Esophagus muscularis mucosa (tissue), 4 donors: ENCODE data around the gene DAB2. TPM values are rescaled to one million over a fixed set of nuclear protein-coding genes. Genes with fewer than 3 reads are reported as not detected.
A peak's percentile ranks its signal among the peaks of the same experiment; 100 is the strongest.

Experiments used
- DNase-seq: peaks from one replicate; pipeline ENCODE4 v3.0.0-alpha.2; 2017; ENCODE audit errors: extremely low spot score
- H3K27ac ChIP-seq, 4 donors: fragments of 200-600 bp; sonication (generic); replicated peaks in 1 of 4; 1 replicate in 3 of 4; 2 replicates in 1 of 4; pipeline ENCODE4 v1.5.1; 2016 to 2019; ENCODE audit warnings: mild to moderate bottlenecking in 1 of 4
- H3K27me3 ChIP-seq, 4 donors: fragments of 200-600 bp; sonication (generic); one replicate each; pipeline versions ENCODE4 v1.5.1 to v1.6.0; 2016 to 2019
- H3K36me3 ChIP-seq, 4 donors: fragments of 200-600 bp; sonication (generic); one replicate each; pipeline ENCODE4 v1.5.1; 2016 to 2019
- H3K4me1 ChIP-seq, 4 donors: fragments of 200-600 bp; sonication (generic); one replicate each; pipeline ENCODE4 v1.5.1; 2016 to 2019
- H3K4me3 ChIP-seq, 4 donors: fragments of 200-600 bp; sonication (generic); 1 replicate in 2 of 4; 2 replicates in 2 of 4; pipeline ENCODE4 v1.5.1; 2016 to 2019; ENCODE audit warnings: mild to moderate bottlenecking in 4 of 4, moderate library complexity in 1 of 4
- H3K9me3 ChIP-seq, 4 donors: fragments of 200-600 bp; sonication (generic); 1 replicate in 3 of 4; 2 replicates in 1 of 4; pipeline ENCODE4 v1.5.1; 2016 to 2019
- EP300 ChIP-seq: sonication (generic); formaldehyde crosslinking; IDR thresholded peaks from one replicate; pipeline ENCODE4 v1.6.1; 2017; ENCODE audit warnings: antibody characterized with exemption
- POLR2A ChIP-seq: fragments of 450-650 bp; IDR thresholded peaks from one replicate; pipeline ENCODE4 v1.6.1; 2017; ENCODE audit warnings: antibody characterized with exemption, moderate library complexity, mild to moderate bottlenecking, low read depth
- POLR2AphosphoS5 ChIP-seq, 2 donors: sonication (generic); formaldehyde crosslinking; IDR thresholded peaks; one replicate each; pipeline ENCODE4 v1.6.1; 2017; ENCODE audit warnings: antibody characterized with exemption in 2 of 2
- WGBS: methylation state at CpG from one replicate; pipeline ENCODE4 v1.1.5; 2018; 5-methylcytosine and 5-hydroxymethylcytosine counted together
- intact Hi-C: fragments of 100-400 bp; cut with DNase I; formaldehyde crosslinking; loops from one replicate; pipeline ENCODE4 v1.15.1; 2023
- total RNA-seq, 4 donors: library from RNA; depleted of rRNA; stranded (reverse); fragments of >200 nt; gene quantifications; one replicate each; pipeline versions ENCODE4 v1.1.0 to v1.2.1, GENCODE V29; 2016
- TF ChIP-seq, protein P1 (sequence below), 3 experiments: fragments of 200-600 bp in 2 of 3; fragments of 450-650 bp in 1 of 3; sonication (generic) in 2 of 3; IDR thresholded peaks; one replicate each; pipeline ENCODE4 v1.5.1; 2017 to 2019; ENCODE audit warnings: antibody characterized with exemption in 3 of 3, mild to moderate bottlenecking in 2 of 3, moderate library complexity in 1 of 3

The DAB2 gene
- total RNA-seq, 4 donors from 2014 or later: 48.7 to 84.3 (median 55.1) TPM

DNA sequence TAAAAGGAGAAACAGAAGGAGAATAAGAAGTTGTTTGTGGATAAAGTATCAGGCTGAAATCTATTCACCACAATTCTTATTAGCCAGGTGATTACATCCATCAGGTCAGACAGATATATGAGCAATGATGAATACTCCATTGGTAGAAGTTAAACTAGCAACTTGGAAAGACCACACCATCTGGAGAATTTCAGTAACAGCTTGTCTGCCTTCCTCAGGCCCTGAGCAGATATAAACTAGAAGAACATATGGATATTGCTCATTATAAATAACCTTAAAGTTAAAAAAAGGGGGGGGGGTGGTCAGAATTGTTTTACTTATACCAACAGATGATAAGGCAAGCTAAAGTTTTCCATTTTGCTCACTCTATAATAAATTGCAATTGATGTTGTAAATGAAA lies 10.4 kb downstream of the DAB2 start:
- intact Hi-C loops: no loop called here
- no peak for TF ChIP-seq POLR2A
- TF ChIP-seq, protein P1, sequence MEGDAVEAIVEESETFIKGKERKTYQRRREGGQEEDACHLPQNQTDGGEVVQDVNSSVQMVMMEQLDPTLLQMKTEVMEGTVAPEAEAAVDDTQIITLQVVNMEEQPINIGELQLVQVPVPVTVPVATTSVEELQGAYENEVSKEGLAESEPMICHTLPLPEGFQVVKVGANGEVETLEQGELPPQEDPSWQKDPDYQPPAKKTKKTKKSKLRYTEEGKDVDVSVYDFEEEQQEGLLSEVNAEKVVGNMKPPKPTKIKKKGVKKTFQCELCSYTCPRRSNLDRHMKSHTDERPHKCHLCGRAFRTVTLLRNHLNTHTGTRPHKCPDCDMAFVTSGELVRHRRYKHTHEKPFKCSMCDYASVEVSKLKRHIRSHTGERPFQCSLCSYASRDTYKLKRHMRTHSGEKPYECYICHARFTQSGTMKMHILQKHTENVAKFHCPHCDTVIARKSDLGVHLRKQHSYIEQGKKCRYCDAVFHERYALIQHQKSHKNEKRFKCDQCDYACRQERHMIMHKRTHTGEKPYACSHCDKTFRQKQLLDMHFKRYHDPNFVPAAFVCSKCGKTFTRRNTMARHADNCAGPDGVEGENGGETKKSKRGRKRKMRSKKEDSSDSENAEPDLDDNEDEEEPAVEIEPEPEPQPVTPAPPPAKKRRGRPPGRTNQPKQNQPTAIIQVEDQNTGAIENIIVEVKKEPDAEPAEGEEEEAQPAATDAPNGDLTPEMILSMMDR (IDR thresholded peaks at IDR 0.05): no peak
- no peak for TF ChIP-seq EP300
- TF ChIP-seq POLR2AphosphoS5 (IDR thresholded peaks at IDR 0.05): no peak
- Histone ChIP-seq H3K27me3 (no peaks in the 10 kb centered on the region), H3K4me1 (peaks cover 16 to 95% (median 94%) of the 10 kb centered on the region in 4 donors), H3K27ac (no peak overlapping the region), H3K9me3 (no peaks in the 10 kb centered on the region), H3K4me3 (no peak overlapping the region), H3K36me3 (peaks cover 0 to 15% (median 0%) of the 10 kb centered on the region in 4 donors)
- DNase-seq: no peak

DNA sequence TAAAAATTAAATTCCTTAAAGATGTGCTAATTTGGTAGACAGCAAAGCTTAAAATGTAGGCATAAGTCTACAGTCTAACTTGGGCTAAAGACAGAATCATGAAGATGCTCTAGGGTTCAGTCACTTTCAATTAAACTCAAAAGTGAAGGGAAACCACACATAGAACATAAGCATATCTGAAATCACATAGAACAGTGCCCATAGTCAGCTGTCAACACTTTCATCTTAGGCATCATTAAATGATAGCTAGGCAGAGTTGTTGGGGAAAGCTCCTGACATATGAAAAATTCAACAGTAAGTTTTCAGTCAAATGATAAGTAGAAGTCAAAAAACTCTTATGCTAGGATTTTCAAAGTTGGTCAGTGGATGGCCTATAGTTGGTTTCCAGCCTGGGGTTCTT lies 11.0 kb downstream of the DAB2 start:
- no peaks in the 10 kb centered on the region for H3K27me3 ChIP-seq
- no peak for DNase-seq
- H3K4me3 ChIP-seq: no peak overlapping the region
- peaks cover 18 to 95% (median 93%) of the 10 kb centered on the region in 4 donors for H3K4me1 ChIP-seq
- no peak overlapping the region for H3K27ac ChIP-seq
- intact Hi-C loops: no loop called here
- TF ChIP-seq, protein P1 (IDR thresholded peaks at IDR 0.05): no peak
- no peak for TF ChIP-seq POLR2A
- no peak for TF ChIP-seq EP300
- no peak for TF ChIP-seq POLR2AphosphoS5 (IDR thresholded peaks at IDR 0.05)
- peaks cover 0 to 15% (median 0%) of the 10 kb centered on the region in 4 donors for H3K36me3 ChIP-seq
- H3K9me3 ChIP-seq: no peaks in the 10 kb centered on the region

- H3K27me3 ChIP-seq: no peaks in the 10 kb centered on the region
- H3K9me3 ChIP-seq: no peaks in the 10 kb centered on the region
- intact Hi-C loops: no loop called here
- TF ChIP-seq, protein P1 (IDR thresholded peaks at IDR 0.05): no peak
- no peak for TF ChIP-seq POLR2A
- TF ChIP-seq EP300: no peak
- TF ChIP-seq POLR2AphosphoS5 (IDR thresholded peaks at IDR 0.05): no peak
- peak overlapping the region in 3 of 4 donors; percentile 29 to 67 (median 45) for H3K27ac ChIP-seq
- DNase-seq: no peak
- H3K36me3 ChIP-seq: peaks cover 0 to 15% (median 0%) of the 10 kb centered on the region in 4 donors
- WGBS: 53% methylated on average over 5 of the region's 5 CpGs
- H3K4me1 ChIP-seq: peaks cover 24 to 96% (median 93%) of the 10 kb centered on the region in 4 donors
- H3K4me3 ChIP-seq: no peak overlapping the region
Observed at GRCh38 chr5:39412721-39413394, 11.9 kb downstream of the DAB2 start.

DNA sequence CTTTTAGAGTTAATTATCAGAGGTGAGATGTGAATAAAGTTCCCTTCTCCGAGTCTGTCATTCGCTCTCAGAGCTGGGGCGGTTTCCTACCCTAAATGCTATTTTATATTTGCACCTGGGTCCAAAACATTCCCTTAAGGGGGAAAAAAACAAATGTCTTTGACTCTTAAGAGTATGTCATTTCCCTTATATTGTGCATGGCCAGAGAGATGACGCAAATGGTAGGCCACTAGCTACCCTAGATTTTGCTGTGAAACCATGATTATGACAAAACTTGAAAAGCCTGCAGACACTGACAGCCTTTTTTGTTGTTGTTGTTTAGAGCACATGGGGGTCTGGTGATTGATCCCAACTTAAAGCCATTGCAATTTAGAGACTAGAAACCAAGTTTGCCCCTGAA lies 12.8 kb downstream of the DAB2 start:
- Histone ChIP-seq H3K4me3 (no peak overlapping the region), H3K9me3 (no peaks in the 10 kb centered on the region), H3K27me3 (no peaks in the 10 kb centered on the region), H3K27ac (peak overlapping the region; percentile 29 to 67 (median 62)), H3K4me1 (peaks cover 26 to 98% (median 93%) of the 10 kb centered on the region in 4 donors), H3K36me3 (peaks cover 0 to 10% (median 0%) of the 10 kb centered on the region in 4 donors)
- no peak for DNase-seq
- WGBS: 88% methylated on average over 4 of the region's 4 CpGs
- intact Hi-C loops: no loop called here
- TF ChIP-seq POLR2AphosphoS5 (IDR thresholded peaks at IDR 0.05): no peak
- TF ChIP-seq, protein P1 (IDR thresholded peaks at IDR 0.05): no peak

DNA sequence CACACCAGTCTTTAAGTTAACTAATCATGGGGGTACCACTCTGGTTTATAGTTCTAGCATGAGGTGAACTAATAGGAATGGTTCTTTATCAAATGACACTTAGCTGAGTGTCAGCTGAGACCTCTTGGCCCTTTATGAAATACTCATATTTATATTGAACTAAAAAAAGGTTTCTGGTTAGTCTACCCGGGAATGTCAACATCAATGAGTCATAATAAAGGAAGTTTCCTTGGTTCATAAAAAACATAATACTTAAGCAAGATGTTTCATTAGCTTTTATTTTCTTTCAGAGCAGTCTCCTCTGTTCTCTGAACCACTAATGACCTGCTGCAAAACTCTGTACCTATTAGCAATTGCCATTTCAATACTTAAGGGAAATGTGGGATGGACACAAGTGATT lies 13.7 kb downstream of the DAB2 start:
- DNase-seq: no peak
- Histone ChIP-seq H3K27ac (peak overlapping the region; percentile 31 to 67 (median 62)), H3K9me3 (no peaks in the 10 kb centered on the region), H3K4me1 (peaks cover 26 to 94% (median 86%) of the 10 kb centered on the region in 4 donors), H3K4me3 (no peak overlapping the region), H3K36me3 (peaks cover 0 to under 1% (median 0%) of the 10 kb centered on the region in 4 donors), H3K27me3 (no peaks in the 10 kb centered on the region)
- TF ChIP-seq EP300: no peak
- TF ChIP-seq POLR2AphosphoS5 (IDR thresholded peaks at IDR 0.05): peak in 1 of 2 donors; percentile 44
- TF ChIP-seq, protein P1 (IDR thresholded peaks at IDR 0.05): no peak
- TF ChIP-seq POLR2A: no peak
- WGBS: 0% methylated on average over 1 of the region's 1 CpG
- intact Hi-C loops: no loop called here
